Stimulated activated CD4-positive, alpha-beta T cell treated with anti-CD3 and anti-CD28 coated beads, TNF-alpha, amount 100 ng/mL, for 24 hours (primary cell): Measurements from ENCODE around the gene IQSEC3.
"Not testable (repeated sequence)": the region's sequence is repeated elsewhere in the genome, so short reads cannot be mapped to it uniquely, and the experiment has no call there.

Experiments used
- DNase-seq, 3 experiments: peaks; one replicate each; pipeline ENCODE4 v3.0.0-alpha.2; 2020; ENCODE audit warnings: low read depth in 3 of 3

The IQSEC3 gene

GRCh38 chr12:52902-53734 lies 13.4 kb upstream of the IQSEC3 start:
- DNase-seq: not testable (repeated sequence)

- no peak for DNase-seq
These were observed 12.5 kb upstream of the IQSEC3 start for GRCh38 chr12:53735-54730.

- DNase-seq: no peak
These were observed 11.6 kb upstream of the IQSEC3 start for GRCh38 chr12:54750-55535.

GRCh38 chr12:56683-57346 lies 9.8 kb upstream of the IQSEC3 start:
- DNase-seq: no peak

GRCh38 chr12:57539-57938 lies 9.0 kb upstream of the IQSEC3 start:
- DNase-seq: no peak

- DNase-seq: no peak
These were observed 7.7 kb upstream of the IQSEC3 start for GRCh38 chr12:58832-59231.

GRCh38 chr12:61845-62244 lies 4.7 kb upstream of the IQSEC3 start:
- not testable (repeated sequence) for DNase-seq

GRCh38 chr12:65491-66063 lies 990 bp upstream of the IQSEC3 start:
- not testable (repeated sequence) for DNase-seq

GRCh38 chr12:66782-67504 lies 376 bp downstream of the IQSEC3 start:
- DNase-seq: peak in 1 of 3 experiments; percentile 11

GRCh38 chr12:69677-70076 lies 3.1 kb downstream of the IQSEC3 start:
- DNase-seq: not testable (repeated sequence)

GRCh38 chr12:70541-70940 lies 4.0 kb downstream of the IQSEC3 start:
- not testable (repeated sequence) for DNase-seq

- DNase-seq: not testable (repeated sequence)
These were observed 5.5 kb downstream of the IQSEC3 start for GRCh38 chr12:72018-72417.

GRCh38 chr12:74420-75190 lies 8.0 kb downstream of the IQSEC3 start:
- not testable (repeated sequence) for DNase-seq

- not testable (repeated sequence) for DNase-seq
These were observed 9.0 kb downstream of the IQSEC3 start for GRCh38 chr12:75541-75940.

- DNase-seq: not testable (repeated sequence)
These were observed 9.5 kb downstream of the IQSEC3 start for GRCh38 chr12:76102-76501.

- not testable (repeated sequence) for DNase-seq
These were observed 10.0 kb downstream of the IQSEC3 start for GRCh38 chr12:76551-76950.

GRCh38 chr12:77101-77719 lies 10.6 kb downstream of the IQSEC3 start:
- DNase-seq: not testable (repeated sequence)

- peak in 1 of 3 experiments; percentile 11 for DNase-seq
These were observed 11.3 kb downstream of the IQSEC3 start for GRCh38 chr12:77769-78383.
